ENCODE measurements around the gene GPS2.
A peak's percentile ranks its signal among the peaks of the same experiment; 100 is the strongest.

The GPS2 gene

GRCh38 chr17:7292194-7292593, 23.0 kb downstream of the GPS2 start:
- no peak for DNase-seq

GRCh38 chr17:7290685-7291084, 24.5 kb downstream of the GPS2 start:
- no peak for DNase-seq

- no peak for DNase-seq
Observed at GRCh38 chr17:7290166-7290565, 25.0 kb downstream of the GPS2 start.

- DNase-seq = no peak
Observed at GRCh38 chr17:7289256-7290032, 25.7 kb downstream of the GPS2 start.

GRCh38 chr17:7285679-7286078, 29.5 kb downstream of the GPS2 start:
- DNase-seq = no peak

GRCh38 chr17:7284911-7285310, 30.2 kb downstream of the GPS2 start:
- DNase-seq = no peak

- DNase-seq = no peak
Observed at GRCh38 chr17:7283471-7284216, 31.5 kb downstream of the GPS2 start.

- DNase-seq = no peak
Observed at GRCh38 chr17:7282752-7283321, 32.3 kb downstream of the GPS2 start.

GRCh38 chr17:7281953-7282751, 33.0 kb downstream of the GPS2 start:
- DNase-seq = no peak

GRCh38 chr17:7281074-7281952, 33.8 kb downstream of the GPS2 start, which contains the start of gene SLC2A4:
SLC2A4 (plus strand) TSS chr17:7281718; CDS start chr17:7281935, 217 bp downstream.
- DNase-seq = peak; percentile 89 to 90

- DNase-seq = peak; percentile 84 to 89
Observed at GRCh38 chr17:7280519-7281073, 34.6 kb downstream of the GPS2 start.

- no peak for DNase-seq
Observed at GRCh38 chr17:7279448-7279847, 35.7 kb downstream of the GPS2 start.

- no peak for DNase-seq
Observed at GRCh38 chr17:7266784-7267183, 48.4 kb downstream of the GPS2 start.

GRCh38 chr17:7263801-7264078, 51.4 kb downstream of the GPS2 start:
- DNase-seq = no peak

GRCh38 chr17:7262935-7263800, 52.0 kb downstream of the GPS2 start:
- DNase-seq = no peak

Measured in CD4-positive, alpha-beta T cell treated with Interleukin-4 for 1 hour (primary cell).